GM23338 (cell line): ENCODE measurements around the gene CDK5RAP1. TPM values are rescaled to one million over a fixed set of nuclear protein-coding genes. Genes with fewer than 3 reads are reported as not detected.
"Not testable (repeated sequence)": the region's sequence is repeated elsewhere in the genome, so short reads cannot be mapped to it uniquely, and the experiment has no call there.

Source experiments
- ATAC-seq: fragments of 200-7000 bp; cut with Tn5 transposase; 3 replicates; pipeline ENCODE4 v1.9.1; 2020
- DNase-seq: peaks from one replicate; pipeline ENCODE4 v3.0.0-alpha.2; 2015; ENCODE audit warnings: low spot score
- H2AFZ ChIP-seq: fragments of 200-600 bp; sonication (generic); 2 replicates; pipeline ENCODE4 v1.8.0; 2016; ENCODE audit warnings: antibody characterized with exemption, mild to moderate bottlenecking, moderate library complexity
- H3F3A ChIP-seq: fragments of 200-600 bp; sonication (generic); replicated peaks from 2 replicates; pipeline ENCODE4 v1.8.0; 2017; ENCODE audit warnings: antibody characterized with exemption, mixed run types, low read depth
- H3K27ac ChIP-seq: fragments of 200-600 bp; sonication (generic); 2 replicates; pipeline ENCODE4 v1.6.1; 2016; ENCODE audit warnings: low read depth
- H3K27me3 ChIP-seq: fragments of 200-600 bp; sonication (generic); 2 replicates; pipeline ENCODE4 v1.8.0; 2016; ENCODE audit warnings: mild to moderate bottlenecking, mixed run types, moderate library complexity; ENCODE audit not compliant: insufficient read depth
- H3K36me3 ChIP-seq: fragments of 200-600 bp; sonication (generic); 2 replicates; pipeline ENCODE4 v1.8.0; 2016; ENCODE audit warnings: mild to moderate bottlenecking; ENCODE audit not compliant: insufficient read depth
- H3K4me1 ChIP-seq: fragments of 200-600 bp; sonication (generic); 2 replicates; pipeline ENCODE4 v1.8.0; 2016; ENCODE audit warnings: mild to moderate bottlenecking, moderate library complexity; ENCODE audit not compliant: insufficient read depth
- H3K4me2 ChIP-seq: fragments of 200-600 bp; sonication (generic); 2 replicates; pipeline ENCODE4 v1.7.1; 2017; ENCODE audit warnings: mixed run types
- H3K4me3 ChIP-seq: fragments of 200-600 bp; sonication (generic); 2 replicates; pipeline ENCODE4 v1.6.1; 2016; ENCODE audit warnings: mixed run types
- H3K79me2 ChIP-seq: fragments of 200-600 bp; sonication (generic); replicated peaks from 2 replicates; pipeline ENCODE4 v1.8.0; 2017; ENCODE audit warnings: mild to moderate bottlenecking; ENCODE audit not compliant: insufficient read depth
- H3K9me2 ChIP-seq: fragments of 200-600 bp; sonication (generic); 2 replicates; pipeline ENCODE4 v1.8.0; 2017; ENCODE audit not compliant: insufficient read depth
- H4K20me1 ChIP-seq: fragments of 200-600 bp; sonication (generic); replicated peaks from 2 replicates; pipeline ENCODE4 v1.8.0; 2017; ENCODE audit warnings: mild to moderate bottlenecking; ENCODE audit not compliant: insufficient read depth
- H3K27ac Mint-ChIP-seq: 2 replicates; pipeline ENCODE4 v1.8.0; 2020; ENCODE audit warnings: inconsistent platforms, mild to moderate bottlenecking, moderate library complexity, mixed read lengths
- H3K27me3 Mint-ChIP-seq: 3 replicates; pipeline ENCODE4 v1.8.0; 2022; ENCODE audit warnings: low read depth, mild to moderate bottlenecking, moderate library complexity, mixed read lengths, inconsistent platforms; ENCODE audit not compliant: insufficient read depth, poor library complexity
- H3K36me3 Mint-ChIP-seq: 3 replicates; pipeline ENCODE4 v1.8.0; 2021; ENCODE audit warnings: low read depth, mild to moderate bottlenecking, inconsistent platforms, moderate library complexity, mixed read lengths
- H3K4me1 Mint-ChIP-seq: 3 replicates; pipeline ENCODE4 v1.8.0; 2020; ENCODE audit warnings: mild to moderate bottlenecking, inconsistent platforms, mixed read lengths
- H3K4me3 Mint-ChIP-seq: 3 replicates; pipeline ENCODE4 v1.8.0; 2021; ENCODE audit warnings: moderate library complexity, mild to moderate bottlenecking, inconsistent platforms, mixed read lengths
- H3K9me3 Mint-ChIP-seq: 3 replicates; pipeline ENCODE4 v1.8.0; 2020; ENCODE audit warnings: moderate library complexity, mild to moderate bottlenecking, inconsistent platforms, mixed read lengths
- ETS1 ChIP-seq: IDR thresholded peaks from 2 replicates; pipeline ENCODE4 v1.6.1; 2016; ENCODE audit warnings: antibody characterized with exemption
- EZH2phosphoT487 ChIP-seq: fragments of 200-600 bp; sonication (generic); IDR thresholded peaks from one replicate; pipeline ENCODE4 v1.8.1; 2018; ENCODE audit warnings: antibody characterized with exemption; ENCODE audit not compliant: unreplicated experiment
- JUNB ChIP-seq: IDR thresholded peaks from one replicate; pipeline ENCODE4 v1.6.1; 2016; ENCODE audit warnings: antibody characterized with exemption; ENCODE audit not compliant: unreplicated experiment
- NANOG ChIP-seq: IDR thresholded peaks from 2 replicates; pipeline ENCODE4 v1.6.1; 2016; ENCODE audit warnings: antibody characterized with exemption, borderline replicate concordance
- POLR2AphosphoS5 ChIP-seq: IDR thresholded peaks from 2 replicates; pipeline ENCODE4 v1.6.1; 2016; ENCODE audit warnings: antibody characterized with exemption, low read depth
- ZNF331 ChIP-seq: fragments of 250-450 bp; sonication (Bioruptor Pico); IDR thresholded peaks from 2 replicates; pipeline ENCODE4 v1.5.0; 2020; ENCODE audit warnings: low read depth, mild to moderate bottlenecking, moderate library complexity
- polyA plus RNA-seq: library from polyadenylated mRNA; unstranded; fragments of >200 nt; fragmentation: Nextera tagmentation; extraction: Ambion mirVana; gene quantifications from 2 replicates; pipeline ENCODE4 v1.2.1, GENCODE V29; 2016
- total RNA-seq: library from RNA; depleted of rRNA; stranded (reverse); fragments of >200 nt; shearing (Covaris generic); gene quantifications from 2 replicates; pipeline ENCODE4 v1.2.3, GENCODE V29; 2014
- TF ChIP-seq, protein P1 (sequence below): fragments of 250-450 bp; sonication (Bioruptor Pico); IDR thresholded peaks from 2 replicates; pipeline ENCODE4 v1.5.0; 2020; ENCODE audit warnings: mild to moderate bottlenecking, moderate library complexity

Gene CDK5RAP1
- total and polyA plus RNA-seq, 2 experiments from 2014 or later = 33.8 to 38.1 TPM

- no peak overlapping the region for H2AFZ ChIP-seq
- Mint-ChIP-seq H3K9me3 (0 out of 3 replicates have a peak, but pooled peaks cover 2% of the 10 kb centered on the region), H3K4me3 (no peak overlapping the region), H3K4me1 (no peaks in the 10 kb centered on the region), H3K27me3 (peaks cover 6% of the 10 kb centered on the region), H3K36me3 (no peaks in the 10 kb centered on the region), H3K27ac (no peak overlapping the region)
- TF ChIP-seq ETS1 = no peak
- TF ChIP-seq NANOG = no peak
- TF ChIP-seq JUNB = no peak
- TF ChIP-seq ZNF331 (CRISPR knock-in tag) = no peak
- no peak for TF ChIP-seq POLR2AphosphoS5
- TF ChIP-seq EZH2phosphoT487 = no peak
- TF ChIP-seq, protein P1, sequence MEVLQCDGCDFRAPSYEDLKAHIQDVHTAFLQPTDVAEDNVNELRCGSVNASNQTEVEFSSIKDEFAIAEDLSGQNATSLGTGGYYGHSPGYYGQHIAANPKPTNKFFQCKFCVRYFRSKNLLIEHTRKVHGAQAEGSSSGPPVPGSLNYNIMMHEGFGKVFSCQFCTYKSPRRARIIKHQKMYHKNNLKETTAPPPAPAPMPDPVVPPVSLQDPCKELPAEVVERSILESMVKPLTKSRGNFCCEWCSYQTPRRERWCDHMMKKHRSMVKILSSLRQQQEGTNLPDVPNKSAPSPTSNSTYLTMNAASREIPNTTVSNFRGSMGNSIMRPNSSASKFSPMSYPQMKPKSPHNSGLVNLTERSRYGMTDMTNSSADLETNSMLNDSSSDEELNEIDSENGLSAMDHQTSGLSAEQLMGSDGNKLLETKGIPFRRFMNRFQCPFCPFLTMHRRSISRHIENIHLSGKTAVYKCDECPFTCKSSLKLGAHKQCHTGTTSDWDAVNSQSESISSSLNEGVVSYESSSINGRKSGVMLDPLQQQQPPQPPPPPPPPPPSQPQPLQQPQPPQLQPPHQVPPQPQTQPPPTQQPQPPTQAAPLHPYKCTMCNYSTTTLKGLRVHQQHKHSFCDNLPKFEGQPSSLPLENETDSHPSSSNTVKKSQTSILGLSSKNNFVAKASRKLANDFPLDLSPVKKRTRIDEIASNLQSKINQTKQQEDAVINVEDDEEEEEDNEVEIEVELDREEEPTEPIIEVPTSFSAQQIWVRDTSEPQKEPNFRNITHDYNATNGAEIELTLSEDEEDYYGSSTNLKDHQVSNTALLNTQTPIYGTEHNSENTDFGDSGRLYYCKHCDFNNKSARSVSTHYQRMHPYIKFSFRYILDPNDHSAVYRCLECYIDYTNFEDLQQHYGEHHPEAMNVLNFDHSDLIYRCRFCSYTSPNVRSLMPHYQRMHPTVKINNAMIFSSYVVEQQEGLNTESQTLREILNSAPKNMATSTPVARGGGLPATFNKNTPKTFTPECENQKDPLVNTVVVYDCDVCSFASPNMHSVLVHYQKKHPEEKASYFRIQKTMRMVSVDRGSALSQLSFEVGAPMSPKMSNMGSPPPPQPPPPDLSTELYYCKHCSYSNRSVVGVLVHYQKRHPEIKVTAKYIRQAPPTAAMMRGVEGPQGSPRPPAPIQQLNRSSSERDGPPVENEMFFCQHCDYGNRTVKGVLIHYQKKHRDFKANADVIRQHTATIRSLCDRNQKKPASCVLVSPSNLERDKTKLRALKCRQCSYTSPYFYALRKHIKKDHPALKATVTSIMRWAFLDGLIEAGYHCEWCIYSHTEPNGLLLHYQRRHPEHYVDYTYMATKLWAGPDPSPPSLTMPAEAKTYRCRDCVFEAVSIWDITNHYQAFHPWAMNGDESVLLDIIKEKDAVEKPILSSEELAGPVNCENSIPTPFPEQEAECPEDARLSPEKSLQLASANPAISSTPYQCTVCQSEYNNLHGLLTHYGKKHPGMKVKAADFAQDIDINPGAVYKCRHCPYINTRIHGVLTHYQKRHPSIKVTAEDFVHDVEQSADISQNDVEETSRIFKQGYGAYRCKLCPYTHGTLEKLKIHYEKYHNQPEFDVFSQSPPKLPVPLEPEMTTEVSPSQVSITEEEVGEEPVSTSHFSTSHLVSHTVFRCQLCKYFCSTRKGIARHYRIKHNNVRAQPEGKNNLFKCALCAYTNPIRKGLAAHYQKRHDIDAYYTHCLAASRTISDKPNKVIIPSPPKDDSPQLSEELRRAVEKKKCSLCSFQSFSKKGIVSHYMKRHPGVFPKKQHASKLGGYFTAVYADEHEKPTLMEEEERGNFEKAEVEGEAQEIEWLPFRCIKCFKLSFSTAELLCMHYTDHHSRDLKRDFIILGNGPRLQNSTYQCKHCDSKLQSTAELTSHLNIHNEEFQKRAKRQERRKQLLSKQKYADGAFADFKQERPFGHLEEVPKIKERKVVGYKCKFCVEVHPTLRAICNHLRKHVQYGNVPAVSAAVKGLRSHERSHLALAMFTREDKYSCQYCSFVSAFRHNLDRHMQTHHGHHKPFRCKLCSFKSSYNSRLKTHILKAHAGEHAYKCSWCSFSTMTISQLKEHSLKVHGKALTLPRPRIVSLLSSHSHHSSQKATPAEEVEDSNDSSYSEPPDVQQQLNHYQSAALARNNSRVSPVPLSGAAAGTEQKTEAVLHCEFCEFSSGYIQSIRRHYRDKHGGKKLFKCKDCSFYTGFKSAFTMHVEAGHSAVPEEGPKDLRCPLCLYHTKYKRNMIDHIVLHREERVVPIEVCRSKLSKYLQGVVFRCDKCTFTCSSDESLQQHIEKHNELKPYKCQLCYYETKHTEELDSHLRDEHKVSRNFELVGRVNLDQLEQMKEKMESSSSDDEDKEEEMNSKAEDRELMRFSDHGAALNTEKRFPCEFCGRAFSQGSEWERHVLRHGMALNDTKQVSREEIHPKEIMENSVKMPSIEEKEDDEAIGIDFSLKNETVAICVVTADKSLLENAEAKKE = no peak
- H3K27me3 ChIP-seq = no peaks in the 10 kb centered on the region
- no peak for ATAC-seq
- no peak overlapping the region for H3K4me2 ChIP-seq
- H3K27ac ChIP-seq = no peak overlapping the region
- no peaks in the 10 kb centered on the region for H3K36me3 ChIP-seq
- H3K79me2 ChIP-seq = no peaks in the 10 kb centered on the region
- H3F3A ChIP-seq = no peaks in the 10 kb centered on the region
- no peak overlapping the region for H3K4me3 ChIP-seq
- no peaks in the 10 kb centered on the region for H3K9me2 ChIP-seq
- no peaks in the 10 kb centered on the region for H3K4me1 ChIP-seq
- DNase-seq = no peak
- no peaks in the 10 kb centered on the region; the same call in 1 of the 2 replicates for H4K20me1 ChIP-seq
These were observed 30.6 kb upstream of the CDK5RAP1 start for GRCh38 chr20:33431797-33432381.

DNA sequence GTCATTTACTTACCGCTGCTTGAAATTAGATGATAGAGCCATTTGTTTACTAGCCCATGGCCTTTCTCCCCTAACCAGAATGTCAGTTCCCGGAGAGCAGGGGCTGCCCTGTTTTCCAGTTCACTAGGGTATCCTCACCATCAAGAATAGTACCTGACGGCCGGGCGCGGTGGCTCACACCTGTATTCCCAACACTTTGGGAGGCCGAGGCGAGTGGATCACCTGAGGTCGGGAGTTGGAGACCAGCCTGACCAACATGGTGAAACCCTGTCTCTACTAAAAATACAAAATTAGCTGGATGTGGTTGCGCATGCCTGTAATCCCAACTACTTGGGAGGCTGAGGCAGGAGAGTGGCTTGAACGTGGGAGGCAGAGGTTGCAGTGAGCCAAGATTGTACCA lies 22.6 kb upstream of the CDK5RAP1 start:
- not testable (repeated sequence) for H3K36me3 Mint-ChIP-seq, H4K20me1 ChIP-seq, DNase-seq, H2AFZ ChIP-seq, H3K4me3 ChIP-seq, H3K36me3 ChIP-seq, H3K9me3 Mint-ChIP-seq, H3K4me2 ChIP-seq, H3K4me1 Mint-ChIP-seq, H3K4me3 Mint-ChIP-seq, H3F3A ChIP-seq, H3K27ac ChIP-seq, H3K27ac Mint-ChIP-seq, H3K27me3 ChIP-seq, ATAC-seq, H3K9me2 ChIP-seq, H3K27me3 Mint-ChIP-seq, H3K4me1 ChIP-seq, H3K79me2 ChIP-seq
